ENCODE measurements around the gene C6orf89. TPM values are rescaled to one million over a fixed set of nuclear protein-coding genes. Genes with fewer than 3 reads are reported as not detected.

Gene C6orf89
- polyA plus RNA-seq, 1 donor (not counting 4 experiments of a cell fraction or from before 2014, with no cell fraction given): 29.0 TPM

DNA sequence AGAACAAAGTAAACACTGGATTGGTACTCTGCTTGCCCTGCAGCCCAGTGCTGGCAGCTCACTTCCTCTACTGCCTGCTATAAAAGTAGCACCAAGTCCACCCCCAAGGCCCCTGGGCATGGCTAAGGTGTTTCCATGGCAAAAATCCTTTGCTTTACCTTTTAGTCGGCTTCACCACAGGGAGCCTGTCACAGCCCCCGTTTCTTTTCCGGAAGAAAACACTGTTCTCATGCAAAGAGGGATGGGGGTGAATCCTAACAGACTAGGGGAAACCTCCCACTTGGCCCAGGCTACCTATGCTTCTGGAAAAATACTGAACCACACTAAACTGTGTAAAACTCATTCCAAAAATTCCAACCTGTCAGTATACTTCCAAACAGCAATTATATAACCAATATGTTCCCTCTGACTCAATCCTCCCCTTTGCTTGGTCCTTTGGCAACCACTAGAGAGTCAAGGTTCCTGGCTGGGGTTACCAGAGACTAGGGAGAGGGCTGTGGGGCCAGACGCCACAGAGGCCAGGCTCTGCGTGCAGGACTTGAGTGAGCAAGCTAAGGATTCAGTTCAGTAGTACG, 27.3 kb upstream of the C6orf89 start:
- Histone ChIP-seq H4K20me1 (ENCODE audit: control insufficient read depth, extremely low read depth, insufficient read depth, low read length) (no peaks in the 10 kb centered on the region), H3K36me3 (ENCODE audit: control insufficient read depth in 2 of 2, extremely low read depth in 1 of 2, insufficient read depth in 2 of 2, low read length in 2 of 2) (peaks cover 7 to 16% of the 10 kb centered on the region in 2 experiments), H3K4me2 (ENCODE audit: control insufficient read depth, extremely low read depth, insufficient read depth, low read depth, low read length) (no peak overlapping the region), H3K79me2 (ENCODE audit: control insufficient read depth, insufficient read depth, low read length) (peaks cover 21% of the 10 kb centered on the region), H3K4me3 (ENCODE audit: control insufficient read depth in 2 of 3, extremely low read depth in 1 of 3, insufficient read depth in 2 of 3, low read depth in 1 of 3, low read length in 3 of 3) (no peak overlapping the region), H3K4me1 (ENCODE audit: control insufficient read depth, extremely low read depth, insufficient read depth, low read length) (peaks cover 17% of the 10 kb centered on the region), H3K9me3 (ENCODE audit: control insufficient read depth, low read depth, low read length) (no peaks in the 10 kb centered on the region), H3K27ac (ENCODE audit: control insufficient read depth, insufficient read depth, low read length) (no peak overlapping the region), H3K9me1 (ENCODE audit: control insufficient read depth, extremely low read depth, insufficient read depth, low read length) (no peaks in the 10 kb centered on the region), H3K9ac (ENCODE audit: control insufficient read depth, extremely low read depth, insufficient read depth, low read length) (no peak overlapping the region), H3K27me3 (ENCODE audit: control insufficient read depth, extremely low read depth, insufficient read depth, low read length) (no peaks in the 10 kb centered on the region), H2AFZ (ENCODE audit: control insufficient read depth, low read length) (no peak overlapping the region)
- no peak for TF ChIP-seq EZH2 (IDR thresholded peaks at IDR 0.05; ENCODE audit: low read length)
- TF ChIP-seq, protein P1, sequence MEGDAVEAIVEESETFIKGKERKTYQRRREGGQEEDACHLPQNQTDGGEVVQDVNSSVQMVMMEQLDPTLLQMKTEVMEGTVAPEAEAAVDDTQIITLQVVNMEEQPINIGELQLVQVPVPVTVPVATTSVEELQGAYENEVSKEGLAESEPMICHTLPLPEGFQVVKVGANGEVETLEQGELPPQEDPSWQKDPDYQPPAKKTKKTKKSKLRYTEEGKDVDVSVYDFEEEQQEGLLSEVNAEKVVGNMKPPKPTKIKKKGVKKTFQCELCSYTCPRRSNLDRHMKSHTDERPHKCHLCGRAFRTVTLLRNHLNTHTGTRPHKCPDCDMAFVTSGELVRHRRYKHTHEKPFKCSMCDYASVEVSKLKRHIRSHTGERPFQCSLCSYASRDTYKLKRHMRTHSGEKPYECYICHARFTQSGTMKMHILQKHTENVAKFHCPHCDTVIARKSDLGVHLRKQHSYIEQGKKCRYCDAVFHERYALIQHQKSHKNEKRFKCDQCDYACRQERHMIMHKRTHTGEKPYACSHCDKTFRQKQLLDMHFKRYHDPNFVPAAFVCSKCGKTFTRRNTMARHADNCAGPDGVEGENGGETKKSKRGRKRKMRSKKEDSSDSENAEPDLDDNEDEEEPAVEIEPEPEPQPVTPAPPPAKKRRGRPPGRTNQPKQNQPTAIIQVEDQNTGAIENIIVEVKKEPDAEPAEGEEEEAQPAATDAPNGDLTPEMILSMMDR (optimal IDR thresholded peaks at IDR 0.05 in 1 of 3, IDR thresholded peaks at IDR 0.05 in 1 of 3, conservative IDR thresholded peaks at IDR 0.05 in 1 of 3; ENCODE audit: extremely low read depth in 1 of 3, insufficient read depth in 2 of 3, low read length in 3 of 3): no peak
- FAIRE-seq (no peak), DNase-seq (ENCODE audit: low read depth, low spot score) (no peak)
- dilution Hi-C loops (cut with MboI; ENCODE audit: extremely low pct_ligation_motif_present, low sequenced_read_pairs): no loop called here

DNA sequence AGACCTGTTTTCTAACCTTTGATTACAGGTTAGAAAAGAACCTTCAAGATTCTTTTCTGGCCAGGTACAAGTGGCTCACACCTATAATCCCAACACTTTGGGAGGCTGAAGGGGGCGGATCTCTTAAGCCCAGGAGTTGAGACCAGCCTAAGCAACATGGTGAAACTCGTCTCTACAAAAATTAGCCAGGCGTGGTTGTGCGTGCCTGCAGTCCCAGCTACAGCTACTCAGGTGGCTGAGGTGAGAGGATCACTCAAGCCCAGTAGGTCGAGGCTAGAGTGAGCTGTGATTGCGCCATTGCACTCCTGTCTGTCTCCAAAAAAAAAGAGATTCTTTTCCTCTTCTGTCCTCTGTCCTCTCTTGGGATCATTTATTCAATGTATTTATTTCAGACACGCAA, 25.6 kb upstream of the C6orf89 start:
- Histone ChIP-seq H3K27me3 (ENCODE audit: control insufficient read depth, extremely low read depth, insufficient read depth, low read length) (no peaks in the 10 kb centered on the region), H3K79me2 (ENCODE audit: control insufficient read depth, insufficient read depth, low read length) (peaks cover 30% of the 10 kb centered on the region), H3K27ac (ENCODE audit: control insufficient read depth, insufficient read depth, low read length) (no peak overlapping the region), H3K4me2 (ENCODE audit: control insufficient read depth, extremely low read depth, insufficient read depth, low read depth, low read length) (no peak overlapping the region), H3K9ac (ENCODE audit: control insufficient read depth, extremely low read depth, insufficient read depth, low read length) (no peak overlapping the region), H3K9me1 (ENCODE audit: control insufficient read depth, extremely low read depth, insufficient read depth, low read length) (no peaks in the 10 kb centered on the region), H4K20me1 (ENCODE audit: control insufficient read depth, extremely low read depth, insufficient read depth, low read length) (no peaks in the 10 kb centered on the region), H3K4me1 (ENCODE audit: control insufficient read depth, extremely low read depth, insufficient read depth, low read length) (peaks cover 14% of the 10 kb centered on the region), H3K36me3 (ENCODE audit: control insufficient read depth in 2 of 2, extremely low read depth in 1 of 2, insufficient read depth in 2 of 2, low read length in 2 of 2) (peaks cover 6 to 16% of the 10 kb centered on the region in 2 experiments), H3K4me3 (ENCODE audit: control insufficient read depth in 2 of 3, extremely low read depth in 1 of 3, insufficient read depth in 2 of 3, low read depth in 1 of 3, low read length in 3 of 3) (no peak overlapping the region), H2AFZ (ENCODE audit: control insufficient read depth, low read length) (no peak overlapping the region), H3K9me3 (ENCODE audit: control insufficient read depth, low read depth, low read length) (no peaks in the 10 kb centered on the region)
- dilution Hi-C loops (cut with MboI; ENCODE audit: extremely low pct_ligation_motif_present, low sequenced_read_pairs): no loop called here
- FAIRE-seq (no peak), DNase-seq (ENCODE audit: low read depth, low spot score) (no peak)
- TF ChIP-seq, protein P1 (optimal IDR thresholded peaks at IDR 0.05 in 1 of 3, IDR thresholded peaks at IDR 0.05 in 1 of 3, conservative IDR thresholded peaks at IDR 0.05 in 1 of 3; ENCODE audit: extremely low read depth in 1 of 3, insufficient read depth in 2 of 3, low read length in 3 of 3): no peak
- TF ChIP-seq EZH2 (IDR thresholded peaks at IDR 0.05; ENCODE audit: low read length): no peak

Measured in keratinocyte (primary cell).